HepG2 (cell line): Measurements from ENCODE around the gene CARD19. TPM values are rescaled to one million over a fixed set of nuclear protein-coding genes. Genes with fewer than 3 reads are reported as not detected.

ENCODE experiments used
- AGO1 ChIP-seq: fragments of 200-400 bp; formaldehyde crosslinking; IDR thresholded peaks from 2 replicates; pipeline ENCODE4 v1.6.1; 2017; ENCODE audit warnings: mild to moderate bottlenecking, low read depth, low read length, moderate library complexity; ENCODE audit not compliant: poor library complexity, severe bottlenecking
- ARNT2 ChIP-seq: sonication (generic); formaldehyde crosslinking; IDR thresholded peaks from 2 replicates; pipeline ENCODE4 v1.8.0; 2022; ENCODE audit warnings: mild to moderate bottlenecking, low read depth, missing genetic modification reagents, moderate library complexity
- BRCA1 ChIP-seq: sonication (generic); formaldehyde crosslinking; IDR thresholded peaks from 2 replicates; pipeline ENCODE4 v1.4.0; 2020; ENCODE audit warnings: missing genetic modification reagents
- CAMTA2 ChIP-seq: sonication (generic); formaldehyde crosslinking; IDR thresholded peaks from 2 replicates; pipeline ENCODE4 v1.4.0; 2020; ENCODE audit warnings: mild to moderate bottlenecking, missing genetic modification reagents, borderline replicate concordance
- HOMEZ ChIP-seq: IDR thresholded peaks from 2 replicates; pipeline ENCODE4 v1.6.1; 2016; ENCODE audit warnings: low read depth
- NFKB2 ChIP-seq: sonication (generic); formaldehyde crosslinking; IDR thresholded peaks from 2 replicates; pipeline ENCODE4 v1.4.0; 2020; ENCODE audit warnings: missing genetic modification reagents, borderline replicate concordance
- NR2C2 ChIP-seq: sonication (generic); formaldehyde crosslinking; IDR thresholded peaks from 2 replicates; pipeline ENCODE4 v1.4.0; 2020; ENCODE audit warnings: missing genetic modification reagents, mild to moderate bottlenecking, moderate library complexity, borderline replicate concordance
- SIX1 ChIP-seq: sonication (generic); formaldehyde crosslinking; IDR thresholded peaks from 2 replicates; pipeline ENCODE4 v1.4.0; 2020; ENCODE audit warnings: missing genetic modification reagents, borderline replicate concordance
- SMAD1 ChIP-seq: sonication (generic); formaldehyde crosslinking; IDR thresholded peaks from 2 replicates; pipeline ENCODE4 v1.4.0; 2020; ENCODE audit warnings: missing genetic modification reagents, low read depth, mild to moderate bottlenecking, borderline replicate concordance
- ZBTB44 ChIP-seq: sonication (generic); formaldehyde crosslinking; IDR thresholded peaks from 2 replicates; pipeline ENCODE4 v1.4.0; 2020; ENCODE audit warnings: missing genetic modification reagents
- ZNF101 ChIP-seq: sonication (generic); formaldehyde crosslinking; IDR thresholded peaks from 2 replicates; pipeline ENCODE4 v1.4.0; 2020; ENCODE audit warnings: mild to moderate bottlenecking, low read depth, missing genetic modification reagents, borderline replicate concordance
- ZNF354B ChIP-seq: sonication (generic); formaldehyde crosslinking; IDR thresholded peaks from 2 replicates; pipeline ENCODE4 v1.8.0; 2022; ENCODE audit warnings: mild to moderate bottlenecking, missing genetic modification reagents
- ZNF607 ChIP-seq: sonication (generic); formaldehyde crosslinking; IDR thresholded peaks from 2 replicates; pipeline ENCODE4 v1.5.1; 2020; ENCODE audit warnings: missing genetic modification reagents, mild to moderate bottlenecking, borderline replicate concordance
- polyA plus RNA-seq, 8 experiments: library from polyadenylated mRNA; depleted of rRNA in 3 of 8; stranded (reverse) in 7 of 8; unstranded in 1 of 8; fragments of >200 nt; fragmentation: Illumina TruSeq in 4 of 8; extraction: Trizol in 4 of 8; gene quantifications; 2 replicates each; pipeline versions ENCODE4 v1.2.1 to v1.2.3, GENCODE V29; 2011 to 2016; ENCODE audit warnings: low read depth in 4 of 8, missing spikeins in 1 of 8, mixed read lengths in 1 of 8; ENCODE audit not compliant: insufficient read depth in 1 of 8
- total RNA-seq, 5 experiments: library from RNA; depleted of rRNA; stranded (reverse); fragments of >200 nt; fragmentation: Illumina TruSeq; extraction: Trizol; gene quantifications; 2 replicates each; pipeline ENCODE4 v1.2.3, GENCODE V29; 2016; ENCODE audit warnings: low read depth in 1 of 5
- TF ChIP-seq, protein P1 (sequence below): sonication (generic); formaldehyde crosslinking; IDR thresholded peaks from 2 replicates; pipeline ENCODE4 v1.4.0; 2020; ENCODE audit warnings: missing genetic modification reagents, mild to moderate bottlenecking, borderline replicate concordance
- TF ChIP-seq, protein P2 (sequence below): sonication (generic); formaldehyde crosslinking; IDR thresholded peaks from 2 replicates; pipeline ENCODE4 v1.8.0; 2022; ENCODE audit warnings: low read depth, missing genetic modification reagents
- TF ChIP-seq, protein P3 (sequence below): sonication (generic); formaldehyde crosslinking; IDR thresholded peaks from 2 replicates; pipeline ENCODE4 v1.5.1; 2020; ENCODE audit warnings: missing genetic modification reagents, mild to moderate bottlenecking, borderline replicate concordance
- TF ChIP-seq, protein P4 (sequence below): IDR thresholded peaks from 2 replicates; pipeline ENCODE4 v1.6.1; 2016

CARD19 gene
- total and polyA plus RNA-seq, 2 of the 13 experiments (the other 11 are each of a cell fraction or from before 2014, with no cell fraction given), result 18.4 to 47.2 TPM

DNA sequence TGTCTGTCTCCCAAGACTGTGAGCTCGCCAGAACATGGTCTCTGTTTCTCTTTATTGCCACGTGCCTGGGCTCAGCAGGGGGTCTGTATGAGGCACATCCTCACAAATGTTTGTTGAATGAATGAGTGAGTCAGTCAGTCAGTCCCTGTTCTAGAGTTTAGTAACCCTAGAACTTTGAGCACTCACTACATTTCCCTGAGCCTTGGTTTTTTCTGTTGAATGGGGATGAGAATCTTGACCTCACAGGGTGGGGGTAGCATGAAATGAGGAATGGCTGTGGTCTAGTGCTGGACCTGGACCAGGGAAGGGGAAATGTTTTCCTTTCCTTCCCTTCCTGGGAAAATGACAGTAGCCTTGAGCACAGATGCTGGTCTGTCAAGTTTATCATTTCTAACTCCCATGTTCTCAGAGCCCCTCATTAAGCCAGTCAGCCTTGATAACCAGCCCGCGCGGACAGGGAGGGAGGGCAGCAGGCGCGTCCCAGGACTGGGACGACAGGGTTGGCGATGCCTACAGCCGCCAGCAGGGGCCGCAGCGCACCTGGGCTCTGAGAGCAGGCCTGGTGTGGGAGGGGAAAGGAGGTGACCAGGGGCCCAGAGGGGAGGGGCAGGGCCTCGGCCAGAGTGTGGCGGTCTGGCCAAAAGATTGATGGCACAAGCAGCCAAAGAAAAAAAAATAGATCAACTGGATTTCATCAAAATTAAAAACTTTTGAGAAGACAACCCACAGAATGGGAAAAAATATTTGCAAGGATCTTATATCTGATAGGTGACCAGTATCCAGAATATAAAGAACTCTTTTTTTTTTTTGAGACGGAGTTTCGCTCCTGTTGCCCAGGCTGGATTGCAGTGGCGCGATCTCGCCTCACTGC, 63.8 kb downstream of the CARD19 start (continued):
- TF ChIP-seq, protein P1, sequence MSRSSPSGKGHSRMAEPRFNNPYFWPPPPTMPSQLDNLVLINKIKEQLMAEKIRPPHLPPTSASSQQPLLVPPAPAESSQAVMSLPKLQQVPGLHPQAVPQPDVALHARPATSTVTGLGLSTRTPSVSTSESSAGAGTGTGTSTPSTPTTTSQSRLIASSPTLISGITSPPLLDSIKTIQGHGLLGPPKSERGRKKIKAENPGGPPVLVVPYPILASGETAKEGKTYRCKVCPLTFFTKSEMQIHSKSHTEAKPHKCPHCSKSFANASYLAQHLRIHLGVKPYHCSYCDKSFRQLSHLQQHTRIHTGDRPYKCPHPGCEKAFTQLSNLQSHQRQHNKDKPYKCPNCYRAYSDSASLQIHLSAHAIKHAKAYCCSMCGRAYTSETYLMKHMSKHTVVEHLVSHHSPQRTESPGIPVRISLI, result peak; percentile 79; the same call in 1 of the 2 replicates
- TF ChIP-seq ARNT2 (0 out of 2 replicates have a peak, but pooled peaks have one; percentile 23), NR2C2 (CRISPR knock-in tag) (no peak), AGO1 (peak; percentile 43), ZNF354B (CRISPR knock-in tag) (no peak), HOMEZ (CRISPR knock-in tag) (peak; percentile 64; the same call in 1 of the 2 replicates), SIX1 (CRISPR knock-in tag) (no peak), CAMTA2 (CRISPR knock-in tag) (no peak), ZBTB44 (CRISPR knock-in tag) (0 out of 2 replicates have a peak, but pooled peaks have one; percentile 25), BRCA1 (CRISPR knock-in tag) (no peak), NFKB2 (CRISPR knock-in tag) (peak; percentile 34; the same call in 1 of the 2 replicates), ZNF101 (CRISPR knock-in tag) (no peak), ZNF607 (CRISPR knock-in tag) (no peak), SMAD1 (CRISPR knock-in tag) (no peak; the same call in 1 of the 2 replicates)
- TF ChIP-seq, protein P2, sequence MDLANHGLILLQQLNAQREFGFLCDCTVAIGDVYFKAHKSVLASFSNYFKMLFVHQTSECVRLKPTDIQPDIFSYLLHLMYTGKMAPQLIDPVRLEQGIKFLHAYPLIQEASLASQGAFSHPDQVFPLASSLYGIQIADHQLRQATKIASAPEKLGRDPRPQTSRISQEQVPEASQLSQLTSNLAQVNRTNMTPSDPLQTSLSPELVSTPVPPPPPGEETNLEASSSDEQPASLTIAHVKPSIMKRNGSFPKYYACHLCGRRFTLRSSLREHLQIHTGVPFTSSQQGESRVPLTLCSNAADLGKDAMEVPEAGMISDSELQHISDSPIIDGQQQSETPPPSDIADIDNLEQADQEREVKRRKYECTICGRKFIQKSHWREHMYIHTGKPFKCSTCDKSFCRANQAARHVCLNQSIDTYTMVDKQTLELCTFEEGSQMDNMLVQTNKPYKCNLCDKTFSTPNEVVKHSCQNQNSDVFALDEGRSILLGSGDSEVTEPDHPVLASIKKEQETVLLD, result no peak
- TF ChIP-seq, protein P3, sequence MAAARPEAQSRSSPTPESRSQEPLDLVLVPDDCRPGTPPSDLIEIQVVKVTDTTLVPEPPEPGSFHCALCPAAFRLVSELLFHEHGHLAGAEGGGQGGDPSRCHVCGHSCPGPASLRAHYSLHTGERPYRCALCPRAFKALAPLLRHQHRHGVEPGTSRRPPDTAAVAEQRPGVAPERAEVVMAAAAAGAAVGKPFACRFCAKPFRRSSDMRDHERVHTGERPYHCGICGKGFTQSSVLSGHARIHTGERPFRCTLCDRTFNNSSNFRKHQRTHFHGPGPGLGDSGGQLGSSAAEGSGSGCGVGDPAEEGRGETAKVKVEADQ (CRISPR knock-in tag), result 0 out of 2 replicates have a peak, but pooled peaks have one; percentile 43
- TF ChIP-seq, protein P4, sequence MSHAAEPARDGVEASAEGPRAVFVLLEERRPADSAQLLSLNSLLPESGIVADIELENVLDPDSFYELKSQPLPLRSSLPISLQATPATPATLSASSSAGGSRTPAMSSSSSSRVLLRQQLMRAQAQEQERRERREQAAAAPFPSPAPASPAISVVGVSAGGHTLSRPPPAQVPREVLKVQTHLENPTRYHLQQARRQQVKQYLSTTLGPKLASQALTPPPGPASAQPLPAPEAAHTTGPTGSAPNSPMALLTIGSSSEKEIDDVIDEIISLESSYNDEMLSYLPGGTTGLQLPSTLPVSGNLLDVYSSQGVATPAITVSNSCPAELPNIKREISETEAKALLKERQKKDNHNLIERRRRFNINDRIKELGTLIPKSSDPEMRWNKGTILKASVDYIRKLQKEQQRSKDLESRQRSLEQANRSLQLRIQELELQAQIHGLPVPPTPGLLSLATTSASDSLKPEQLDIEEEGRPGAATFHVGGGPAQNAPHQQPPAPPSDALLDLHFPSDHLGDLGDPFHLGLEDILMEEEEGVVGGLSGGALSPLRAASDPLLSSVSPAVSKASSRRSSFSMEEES (CRISPR knock-in tag), result peak; percentile 73; the same call in 1 of the 2 replicates
